HG03095 (cell line): ENCODE data around the gene ERFL.
"Not testable (repeated sequence)": the region's sequence is repeated elsewhere in the genome, so short reads cannot be mapped to it uniquely, and the experiment has no call there.

ENCODE experiments used
- ATAC-seq: cut with Tn5 transposase; IDR thresholded peaks from one replicate; pipeline ENCODE4 v1.9.1; 2021; ENCODE audit warnings: moderate library complexity; ENCODE audit not compliant: unreplicated experiment

The ERFL gene

DNA sequence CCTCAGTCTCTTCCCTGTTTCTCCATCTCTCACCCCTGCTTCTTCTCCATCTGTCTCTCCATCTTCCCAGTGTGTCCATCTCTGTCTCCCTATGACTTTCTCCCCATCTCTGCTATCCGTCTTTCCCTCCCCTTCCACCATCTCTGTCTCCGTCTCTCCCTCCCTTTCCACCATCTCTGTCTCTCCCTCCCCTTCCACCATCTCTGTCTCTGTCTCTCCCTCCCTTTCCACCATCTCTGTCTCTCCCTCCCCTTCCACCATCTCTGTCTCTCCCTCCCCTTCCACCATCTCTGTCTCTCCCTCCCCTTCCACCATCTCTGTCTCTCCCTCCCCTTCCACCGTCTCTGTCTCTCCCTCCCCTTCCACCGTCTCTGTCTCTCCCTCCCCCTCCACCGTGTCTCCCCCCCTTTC lies 13.8 kb downstream of the ERFL start:
- not testable (repeated sequence) for ATAC-seq

GRCh38 chr19:41913538-41914423 lies 14.5 kb downstream of the ERFL start:
- ATAC-seq, result no peak

- no peak for ATAC-seq
Measured at GRCh38 chr19:41912899-41913537, 15.2 kb downstream of the ERFL start.

- no peak for ATAC-seq
Measured at GRCh38 chr19:41911889-41912731, 16.1 kb downstream of the ERFL start.

DNA sequence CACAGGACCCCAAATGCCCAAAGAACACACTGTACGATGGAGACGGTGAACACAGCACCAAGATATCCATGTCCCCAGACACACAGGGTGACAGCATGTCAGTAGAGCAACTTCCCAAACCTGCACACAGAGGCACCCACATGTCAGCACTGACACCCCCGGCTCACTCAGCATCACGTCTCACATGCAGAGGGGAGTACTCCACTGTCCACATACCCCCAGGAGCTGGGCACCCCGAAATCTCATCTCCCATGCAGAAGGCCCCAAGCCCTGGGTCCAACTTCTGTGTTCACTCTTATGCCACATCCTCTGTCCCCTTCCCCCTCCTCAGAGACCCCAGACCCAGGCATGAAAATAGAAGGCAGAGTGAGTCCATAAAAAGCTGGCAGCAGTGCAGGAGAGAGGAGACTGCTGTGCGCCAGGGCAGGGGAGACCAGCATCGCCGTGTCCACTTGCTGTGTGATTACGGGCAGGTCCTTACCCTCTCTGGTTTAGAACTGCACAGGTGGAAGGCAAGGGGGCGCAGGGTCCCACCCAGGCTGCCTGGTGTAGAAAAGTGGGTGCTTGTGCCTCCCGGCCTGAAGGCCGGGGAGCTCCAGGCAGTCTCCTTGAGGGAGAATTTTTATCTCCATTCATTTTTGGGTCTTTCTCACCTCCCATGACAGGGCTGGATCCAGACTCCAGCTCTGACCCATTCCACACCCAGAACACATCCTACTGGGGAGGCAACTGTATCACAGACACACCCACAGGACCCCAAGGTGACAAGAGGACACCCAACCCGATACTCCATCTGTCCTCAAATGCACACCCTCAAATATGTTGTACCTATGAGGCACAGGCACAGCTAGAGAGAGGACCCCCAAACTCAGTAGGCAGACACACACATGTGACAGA lies 17.0 kb downstream of the ERFL start:
- no peak for ATAC-seq

DNA sequence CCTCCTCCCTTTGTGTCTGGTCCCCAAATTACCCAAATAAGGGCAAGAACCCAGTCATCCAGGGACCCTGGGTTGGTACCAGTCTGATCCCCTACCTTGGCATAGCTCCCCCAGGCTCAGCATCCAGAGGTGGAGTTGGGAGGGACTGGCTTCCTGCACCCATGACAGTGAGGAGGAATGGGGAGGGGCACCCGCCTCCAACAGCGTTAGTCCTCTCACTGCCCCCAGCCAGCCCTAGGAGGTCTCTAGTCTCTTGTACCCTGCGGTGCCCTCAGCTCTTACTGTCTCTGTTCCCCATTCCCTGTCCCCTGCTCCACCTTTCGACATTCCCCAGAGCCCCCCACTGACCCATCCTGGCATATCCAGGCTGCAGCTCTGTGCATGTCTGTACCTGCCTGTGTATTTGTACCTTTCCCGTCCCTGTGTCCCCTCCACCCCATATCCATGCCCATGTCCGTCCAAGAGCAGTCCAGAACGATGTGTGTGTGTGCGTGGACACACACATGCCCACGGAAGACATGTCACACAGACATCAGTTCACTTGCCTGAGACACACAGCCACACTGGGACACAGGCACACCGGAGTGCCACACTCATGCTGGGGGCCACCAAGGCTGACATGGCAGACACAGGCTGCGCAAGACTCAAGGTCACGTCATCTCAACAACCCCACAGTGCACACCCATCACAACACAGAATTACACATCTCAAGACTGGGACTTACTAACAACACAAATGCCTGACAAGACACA lies 17.8 kb downstream of the ERFL start:
- ATAC-seq, result no peak

GRCh38 chr19:41909706-41910105 lies 18.5 kb downstream of the ERFL start:
- ATAC-seq, result no peak

- ATAC-seq, result no peak
Measured at GRCh38 chr19:41908724-41909464, 19.4 kb downstream of the ERFL start.

- no peak for ATAC-seq
Measured at GRCh38 chr19:41907994-41908615, 20.1 kb downstream of the ERFL start.

DNA sequence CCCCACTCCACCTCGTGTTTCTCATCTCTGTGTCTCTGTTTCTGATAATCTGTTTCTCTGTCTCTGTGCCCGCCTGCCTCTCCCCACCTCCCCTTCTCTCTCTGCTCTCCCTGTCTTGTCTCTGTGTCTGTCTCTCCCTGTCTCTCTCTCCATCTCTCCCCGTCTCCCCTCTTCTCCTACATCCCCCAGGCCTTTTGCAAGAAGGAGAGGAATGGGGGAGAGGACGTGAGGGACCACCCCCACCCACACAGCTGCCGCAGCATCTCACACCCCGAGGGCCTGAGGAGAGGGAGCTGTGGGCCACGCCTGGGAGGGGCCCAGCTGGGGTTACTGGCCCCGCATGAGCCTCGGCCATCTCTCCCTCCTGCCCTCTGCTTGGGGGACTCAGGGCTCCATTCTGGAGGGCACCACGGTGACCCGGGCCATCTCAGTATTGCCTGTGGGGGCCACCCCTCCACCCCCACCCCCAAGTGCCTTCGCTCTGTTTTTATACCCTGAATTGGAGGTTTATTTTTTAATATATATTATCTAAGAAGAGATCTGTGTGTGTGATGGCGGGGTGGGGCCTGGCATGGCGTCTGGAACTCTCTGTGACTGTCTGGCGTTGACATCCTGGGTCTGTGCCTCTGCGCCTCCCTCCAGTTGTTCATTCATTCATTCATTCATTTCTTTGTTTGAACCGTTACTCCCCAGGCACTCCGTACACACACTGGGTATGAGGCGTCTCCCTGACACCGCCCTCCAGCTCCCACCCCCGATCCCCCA lies 21.2 kb downstream of the ERFL start:
- ATAC-seq, result no peak

- ATAC-seq, result no peak
Measured at GRCh38 chr19:41906271-41906670, 22.0 kb downstream of the ERFL start.

GRCh38 chr19:41905273-41906002 lies 22.8 kb downstream of the ERFL start:
- ATAC-seq, result no peak

DNA sequence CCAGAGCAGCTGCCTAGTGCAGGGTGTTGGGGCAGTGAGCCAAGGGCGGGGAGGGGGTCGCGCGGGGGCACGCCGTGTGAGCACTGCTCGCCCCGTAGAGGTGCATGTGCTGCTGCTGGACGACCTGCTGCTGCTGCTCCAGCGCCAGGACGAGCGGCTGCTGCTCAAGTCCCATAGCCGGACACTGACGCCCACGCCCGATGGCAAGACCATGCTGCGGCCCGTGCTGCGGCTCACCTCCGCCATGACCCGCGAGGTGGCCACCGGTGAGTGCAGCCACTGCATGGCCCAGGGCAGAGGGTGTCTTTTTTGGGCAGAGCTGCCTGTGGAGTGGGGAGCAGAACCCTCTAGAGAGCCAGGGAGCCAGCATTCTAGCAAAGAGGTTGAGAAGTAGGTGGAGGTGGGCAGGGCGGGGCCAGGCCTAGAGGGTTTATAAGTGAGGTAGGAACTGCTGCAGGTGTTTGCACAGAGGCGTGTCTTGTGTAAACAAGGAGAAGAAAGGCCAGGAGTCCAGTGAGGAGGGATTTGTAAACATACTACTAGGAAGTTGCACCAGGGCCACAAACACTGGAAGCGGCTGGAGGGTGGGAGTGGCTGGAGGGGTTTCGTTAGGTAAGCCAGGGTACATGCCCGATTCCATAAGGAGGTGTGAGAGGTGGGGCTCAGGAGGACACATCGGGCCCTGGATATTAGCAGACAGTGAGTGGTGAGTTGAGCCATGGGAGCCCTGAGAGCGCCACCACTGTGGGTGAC lies 24.0 kb downstream of the ERFL start:
- ATAC-seq, result no peak

GRCh38 chr19:41903193-41903953 lies 24.9 kb downstream of the ERFL start:
- ATAC-seq, result no peak

GRCh38 chr19:41902594-41902993 lies 25.7 kb downstream of the ERFL start:
- ATAC-seq, result no peak
